ENCODE measurements around the gene PSMD13. TPM values are rescaled to one million over a fixed set of nuclear protein-coding genes. Genes with fewer than 3 reads are reported as not detected.

The PSMD13 gene
- polyA plus RNA-seq, 1 experiment = 187 TPM

DNA sequence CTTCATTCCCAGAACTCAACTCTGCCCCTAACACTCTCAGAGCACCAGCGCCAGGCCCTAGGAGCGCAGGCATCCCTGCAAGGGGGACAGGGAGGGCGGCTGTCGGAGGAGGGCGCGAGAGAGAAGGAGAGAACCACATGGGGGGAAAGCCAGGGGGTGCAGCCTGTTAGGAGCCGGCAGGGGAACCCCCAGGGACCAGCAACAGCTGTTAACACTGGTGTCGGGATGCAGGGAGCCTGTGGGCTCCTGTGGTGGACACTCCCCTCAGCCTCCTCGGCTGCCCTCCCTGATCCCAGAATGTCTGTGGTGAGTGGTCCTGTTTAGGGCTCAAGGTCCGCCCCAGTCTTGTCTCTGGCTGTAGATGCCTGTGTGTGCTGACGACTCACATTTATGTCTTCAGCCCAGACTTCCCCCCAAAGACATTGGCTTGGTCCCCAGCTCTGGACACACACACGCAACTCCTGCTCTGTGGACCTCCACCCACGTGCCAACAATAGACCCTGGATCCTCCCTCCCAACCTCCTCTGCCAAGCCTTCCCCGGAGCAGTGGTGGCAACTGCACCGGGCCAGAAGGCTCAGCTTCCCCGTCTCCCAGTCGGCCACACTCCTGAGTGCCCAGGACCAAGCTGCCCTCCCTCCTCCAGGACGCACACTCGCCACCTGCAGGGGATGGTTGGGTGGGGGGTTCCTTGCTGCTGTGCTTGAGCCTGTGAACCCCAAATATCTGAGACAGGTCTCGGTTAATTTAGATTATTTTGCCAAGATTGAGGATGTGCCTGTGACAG, 63.4 kb downstream of the PSMD13 start:
- Histone ChIP-seq H3K4me3 (ENCODE audit: low read depth, low read length) (no peak overlapping the region), H3K36me3 (ENCODE audit: control insufficient read depth, insufficient read depth, low read length) (peaks cover 1% of the 10 kb centered on the region; the same call in 1 of the 2 replicates), H3K27me3 (ENCODE audit: control insufficient read depth, insufficient read depth, low read length) (peaks cover 6% of the 10 kb centered on the region)
- no peak for DNase-seq (ENCODE audit: low read depth)
- ChIA-PET POLR2A (no interaction called here), CTCF (interaction anchor here (0.8 kb wide), 1 partner anchor 255 kb away, joined by 3 read pairs; no protein-coding TSS in a partner anchor)
- TF ChIP-seq, protein P1, sequence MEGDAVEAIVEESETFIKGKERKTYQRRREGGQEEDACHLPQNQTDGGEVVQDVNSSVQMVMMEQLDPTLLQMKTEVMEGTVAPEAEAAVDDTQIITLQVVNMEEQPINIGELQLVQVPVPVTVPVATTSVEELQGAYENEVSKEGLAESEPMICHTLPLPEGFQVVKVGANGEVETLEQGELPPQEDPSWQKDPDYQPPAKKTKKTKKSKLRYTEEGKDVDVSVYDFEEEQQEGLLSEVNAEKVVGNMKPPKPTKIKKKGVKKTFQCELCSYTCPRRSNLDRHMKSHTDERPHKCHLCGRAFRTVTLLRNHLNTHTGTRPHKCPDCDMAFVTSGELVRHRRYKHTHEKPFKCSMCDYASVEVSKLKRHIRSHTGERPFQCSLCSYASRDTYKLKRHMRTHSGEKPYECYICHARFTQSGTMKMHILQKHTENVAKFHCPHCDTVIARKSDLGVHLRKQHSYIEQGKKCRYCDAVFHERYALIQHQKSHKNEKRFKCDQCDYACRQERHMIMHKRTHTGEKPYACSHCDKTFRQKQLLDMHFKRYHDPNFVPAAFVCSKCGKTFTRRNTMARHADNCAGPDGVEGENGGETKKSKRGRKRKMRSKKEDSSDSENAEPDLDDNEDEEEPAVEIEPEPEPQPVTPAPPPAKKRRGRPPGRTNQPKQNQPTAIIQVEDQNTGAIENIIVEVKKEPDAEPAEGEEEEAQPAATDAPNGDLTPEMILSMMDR (IDR thresholded peaks at IDR 0.05; ENCODE audit: insufficient read depth, low read depth, low read length) = no peak

Other genes with a start within 250 kb of the PSMD13 start
- gene SCGB1C1, start 43.9 kb upstream of the PSMD13 start, polyA plus RNA-seq (2011; rRNA removed) = not detected in 2 replicates
- 69.5 and 111 TPM in 2 replicates for gene BET1L, start 29.6 kb upstream of the PSMD13 start, polyA plus RNA-seq (2011; rRNA removed)
- 169 and 242 TPM in 2 replicates for gene RIC8A, start 29.3 kb upstream of the PSMD13 start, polyA plus RNA-seq (2011; rRNA removed)
- 18.8 and 22.2 TPM in 2 replicates for gene SIRT3, start 634 bp upstream of the PSMD13 start, polyA plus RNA-seq (2011; rRNA removed)
- gene NLRP6, start 41.4 kb downstream of the PSMD13 start, polyA plus RNA-seq (2011; rRNA removed) = not detected in 2 replicates
- gene PGGHG, start 52.1 kb downstream of the PSMD13 start, polyA plus RNA-seq (2011; rRNA removed) = 7.4 and 13.2 TPM in 2 replicates
- not detected in 2 replicates for gene IFITM5, start 62.5 kb downstream of the PSMD13 start, polyA plus RNA-seq (2011; rRNA removed)
- 456 and 813 TPM in 2 replicates for gene IFITM2, start 70.8 kb downstream of the PSMD13 start, polyA plus RNA-seq (2011; rRNA removed)
- gene IFITM1, start 77.1 kb downstream of the PSMD13 start, polyA plus RNA-seq (2011; rRNA removed) = 566 and 660 TPM in 2 replicates
- gene IFITM3, start 83.9 kb downstream of the PSMD13 start, polyA plus RNA-seq (2011; rRNA removed) = 989 and 1,538 TPM in 2 replicates
- gene B4GALNT4, start 132.5 kb downstream of the PSMD13 start, polyA plus RNA-seq (2011; rRNA removed) = 3.0 and 5.4 TPM in 2 replicates
- gene PKP3, start 157.2 kb downstream of the PSMD13 start, polyA plus RNA-seq (2011; rRNA removed) = 0.42 and 0.86 TPM in 2 replicates
- 21.1 and 29.2 TPM in 2 replicates for gene SIGIRR, start 178.0 kb downstream of the PSMD13 start, polyA plus RNA-seq (2011; rRNA removed)
- gene ANO9, start 205.0 kb downstream of the PSMD13 start, polyA plus RNA-seq (2011; rRNA removed) = not detected in 2 replicates
- 18.1 and 25.8 TPM in 2 replicates for gene PTDSS2, start 213.3 kb downstream of the PSMD13 start, polyA plus RNA-seq (2011; rRNA removed)